ENCODE data around the gene ST3GAL5.

Gene ST3GAL5

DNA sequence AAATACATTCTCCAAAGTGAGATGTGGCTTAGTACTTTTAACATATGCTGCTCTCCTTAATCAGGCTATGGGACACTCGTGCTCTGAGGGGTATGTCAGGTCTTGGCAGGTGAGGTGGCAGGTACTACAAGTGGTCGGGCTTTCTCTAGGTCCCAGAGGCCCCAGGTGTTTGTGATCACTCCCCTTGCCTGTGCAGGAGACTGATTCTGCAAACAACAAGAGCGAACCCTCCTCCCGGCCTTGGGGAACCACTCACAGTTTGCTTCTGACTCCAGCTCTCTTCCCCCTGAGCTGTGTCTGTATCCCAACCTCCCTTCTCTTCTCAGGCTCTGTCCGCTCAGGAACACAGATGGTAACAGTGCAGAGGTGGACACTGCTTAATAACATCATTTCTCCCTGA, 86.9 kb downstream of the ST3GAL5 start:
- no peak for DNase-seq

DNA sequence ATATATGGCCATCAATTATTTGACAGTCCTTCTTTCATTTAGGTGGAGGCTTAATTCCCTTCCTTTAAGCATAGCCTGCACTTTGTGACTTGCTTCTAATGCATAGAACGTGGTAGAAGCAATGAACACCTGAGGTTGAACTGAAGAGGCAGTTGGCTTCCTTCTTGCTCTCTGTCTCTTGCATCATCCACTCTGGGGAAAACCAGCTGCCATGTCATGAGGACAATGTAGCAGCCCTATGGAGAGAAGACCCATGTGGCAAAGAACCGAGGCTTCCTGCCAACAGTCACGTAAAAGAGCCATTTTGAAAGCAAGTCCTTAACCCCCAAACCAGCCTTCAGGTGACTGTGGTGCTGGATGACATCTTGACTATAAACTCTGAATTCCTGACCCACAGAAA, 88.2 kb downstream of the ST3GAL5 start:
- no peak for DNase-seq

DNA sequence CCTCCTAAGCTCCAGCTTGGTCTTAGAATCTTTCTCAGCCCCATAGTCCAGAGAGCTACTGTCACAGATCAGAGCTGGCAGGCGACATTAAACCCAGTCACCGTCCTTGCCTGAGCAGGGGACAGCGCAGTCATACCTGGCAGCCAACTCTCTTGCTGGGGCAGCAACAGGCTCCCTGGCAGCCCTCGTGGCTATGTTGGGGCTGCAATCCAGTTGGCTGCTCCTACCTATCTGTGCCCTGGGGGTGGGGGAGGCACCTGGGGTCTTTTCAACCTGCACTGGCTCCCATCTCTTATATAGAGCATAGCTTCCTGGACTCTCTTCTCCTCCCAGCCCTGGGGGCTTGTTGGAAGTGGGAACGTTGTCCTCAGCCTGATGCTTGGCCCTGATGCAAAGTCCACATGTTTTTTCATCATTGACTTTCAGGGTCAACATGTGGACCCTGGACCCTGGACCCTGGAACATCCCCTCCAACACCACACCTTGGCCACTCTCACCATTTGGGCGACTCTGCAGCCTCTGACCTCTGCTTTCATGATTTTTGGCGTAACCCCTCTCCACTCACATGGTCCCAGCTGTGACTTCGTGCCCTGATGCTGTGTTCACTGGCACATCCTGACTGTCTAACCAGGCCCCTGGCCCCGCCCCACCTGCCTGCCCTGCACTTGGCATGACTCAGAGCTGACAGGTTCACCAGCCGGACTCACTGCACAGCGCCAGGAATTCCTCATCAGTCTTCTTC, 89.4 kb downstream of the ST3GAL5 start:
- DNase-seq = no peak

GRCh38 chr2:85797921-85798320, 90.9 kb downstream of the ST3GAL5 start:
- DNase-seq = no peak

GRCh38 chr2:85797263-85797660, 91.5 kb downstream of the ST3GAL5 start:
- no peak for DNase-seq

- DNase-seq = no peak
Measured at GRCh38 chr2:85796341-85797262, 92.2 kb downstream of the ST3GAL5 start.

DNA sequence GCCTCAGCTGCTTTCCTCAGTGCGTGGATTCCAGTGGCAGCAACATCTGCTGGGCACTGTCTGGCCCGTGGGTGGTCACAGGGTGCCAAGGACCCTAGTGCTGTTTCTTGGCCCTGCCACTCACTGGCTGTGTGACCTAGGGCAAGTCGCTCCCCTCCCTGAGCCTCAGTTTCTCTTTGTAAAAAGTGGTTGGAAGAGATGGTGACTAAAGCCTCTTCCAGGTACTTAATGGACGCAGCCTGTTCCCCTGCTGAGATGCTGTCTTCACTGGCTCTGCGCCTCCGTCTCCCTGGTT, 92.8 kb downstream of the ST3GAL5 start:
- no peak for DNase-seq

GRCh38 chr2:85795331-85796045, 93.3 kb downstream of the ST3GAL5 start:
- DNase-seq = no peak

DNA sequence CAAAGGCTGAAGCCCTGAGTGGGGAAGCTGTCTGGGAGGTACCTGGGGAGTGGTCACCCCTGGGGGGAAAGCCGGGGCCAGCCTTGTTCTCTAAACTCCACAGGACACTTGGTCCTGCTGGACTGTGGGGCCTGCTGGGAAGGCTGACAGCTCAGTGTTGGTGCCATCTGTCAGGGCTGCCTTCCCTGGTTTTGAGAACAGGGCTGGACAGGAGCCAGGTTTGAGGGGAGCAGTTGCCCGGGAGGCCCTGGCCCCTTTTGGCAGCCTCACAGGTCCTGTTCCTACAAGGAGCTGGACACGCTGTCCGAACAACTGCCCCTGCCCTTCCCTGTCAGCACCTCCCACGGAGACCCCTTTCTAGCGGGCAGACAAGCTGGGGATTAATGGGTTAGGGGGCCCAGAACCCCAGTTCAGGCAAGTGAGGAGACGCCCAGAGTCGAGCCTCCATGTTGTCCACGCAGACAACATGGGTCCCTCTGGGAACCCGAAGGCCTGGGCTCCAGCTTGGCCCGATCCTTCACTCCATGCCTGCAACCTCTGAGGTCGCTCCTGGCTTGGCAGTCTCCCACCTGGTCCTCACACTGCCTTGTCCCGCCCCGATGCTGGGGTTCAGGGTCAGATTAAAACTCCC, 94.2 kb downstream of the ST3GAL5 start:
- DNase-seq = no peak

DNA sequence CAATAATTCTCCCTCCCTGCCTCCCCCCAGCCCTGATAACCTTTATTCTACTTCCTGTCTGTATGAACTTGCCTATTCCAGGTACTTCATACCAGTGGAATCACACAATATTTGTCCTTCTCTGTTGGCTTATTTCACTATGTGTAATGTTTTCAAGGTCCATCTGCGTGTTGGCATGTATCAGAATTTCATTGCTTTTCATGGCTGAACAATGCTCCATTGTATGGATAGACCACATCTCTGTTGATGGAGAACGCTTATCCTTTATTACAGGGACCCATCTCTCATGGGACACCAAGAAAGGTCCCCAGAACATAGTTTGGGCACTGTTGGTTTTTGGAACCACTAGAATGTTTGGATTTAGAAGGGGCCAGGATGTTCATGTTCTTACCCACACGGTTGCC, 94.8 kb downstream of the ST3GAL5 start:
- DNase-seq = no peak

DNA sequence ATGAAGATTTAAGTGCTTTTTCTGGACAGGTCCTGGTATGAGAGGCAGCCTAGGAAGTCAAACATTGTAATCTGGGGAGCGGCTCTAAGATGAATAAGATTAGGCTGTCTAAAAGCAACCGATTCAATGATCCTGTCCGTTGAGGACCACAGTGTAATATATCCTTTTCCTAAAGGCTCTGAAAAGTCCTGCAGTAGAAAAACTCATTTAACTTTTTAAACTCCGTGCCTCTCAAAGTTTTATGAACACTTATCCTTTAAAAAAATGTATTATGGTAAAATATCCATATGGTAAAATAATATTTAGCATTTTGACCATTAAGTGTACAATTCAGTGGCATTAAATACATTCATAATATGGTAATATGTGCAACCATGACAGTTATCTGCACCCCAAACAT, 95.2 kb downstream of the ST3GAL5 start:
- no peak for DNase-seq

DNA sequence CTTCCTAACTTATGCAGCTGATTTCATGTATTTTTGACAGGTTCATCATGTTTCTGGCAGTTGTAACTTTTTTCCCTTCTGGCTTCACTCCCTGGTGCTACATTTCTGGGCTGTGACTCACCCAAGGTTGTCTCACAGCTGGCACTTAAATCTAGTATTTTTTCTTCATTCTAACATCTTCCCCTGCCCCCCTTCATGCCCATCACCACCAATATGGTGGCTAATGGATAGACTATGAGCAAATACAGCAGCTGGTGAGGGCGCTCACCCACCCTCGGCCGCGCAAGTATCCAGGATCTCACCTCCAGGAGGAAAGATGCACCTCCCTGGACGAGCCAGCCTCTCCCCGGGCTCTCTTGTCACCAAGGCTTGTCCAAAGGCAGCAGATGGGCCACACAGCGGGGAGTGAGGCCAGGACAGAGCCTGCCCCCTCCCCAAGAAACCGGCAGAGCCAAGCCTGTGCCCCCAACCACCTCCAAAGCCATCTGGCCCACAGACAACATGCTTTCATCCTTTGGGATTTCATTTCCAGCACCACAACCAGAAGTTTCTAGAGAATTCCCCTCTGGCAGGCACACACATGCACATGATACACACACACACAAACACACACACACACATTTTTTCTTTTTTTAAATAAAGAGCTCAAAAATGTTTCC, 95.9 kb downstream of the ST3GAL5 start:
- no peak for DNase-seq

DNA sequence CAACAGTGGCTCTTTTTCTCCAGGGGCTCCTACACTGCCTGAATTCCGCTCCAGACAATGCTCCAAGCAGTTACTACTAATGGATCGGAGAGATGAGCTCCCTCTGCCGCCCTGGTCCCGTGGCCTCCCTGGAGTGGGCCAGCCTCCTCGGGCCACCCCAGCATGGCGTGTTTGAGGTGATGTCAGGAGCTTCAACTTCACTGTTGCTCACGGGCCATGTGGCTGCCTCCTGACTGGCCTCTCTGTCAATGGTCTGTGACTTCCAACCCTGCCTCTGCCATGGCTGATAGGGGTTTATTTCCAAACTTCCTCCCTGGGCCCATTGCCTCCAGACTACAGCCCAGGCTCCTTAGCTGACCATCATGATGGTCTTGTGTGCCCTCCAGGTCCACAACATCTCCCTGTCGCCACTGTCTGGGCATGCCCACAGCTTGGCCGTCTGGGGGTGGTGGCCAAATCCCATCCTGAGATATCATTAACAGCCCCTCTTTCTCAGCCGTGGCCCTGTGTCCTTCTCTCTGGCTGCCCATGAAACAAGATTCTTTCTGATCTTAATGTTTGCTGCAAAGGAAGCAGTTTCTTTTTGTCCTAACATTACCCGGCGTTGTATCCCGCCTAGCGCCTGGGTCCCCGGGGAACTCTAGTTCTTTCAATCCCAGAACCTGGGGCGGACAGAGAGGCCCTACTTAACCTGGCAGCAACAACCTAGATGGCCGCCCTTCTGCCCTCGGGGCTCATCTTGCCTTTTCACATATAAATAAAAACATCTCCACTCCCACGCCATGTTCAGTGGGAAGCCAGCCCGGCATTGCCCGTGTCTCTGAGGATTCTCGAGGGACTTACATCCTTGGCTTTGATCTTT, 96.9 kb downstream of the ST3GAL5 start:
- DNase-seq = no peak

DNA sequence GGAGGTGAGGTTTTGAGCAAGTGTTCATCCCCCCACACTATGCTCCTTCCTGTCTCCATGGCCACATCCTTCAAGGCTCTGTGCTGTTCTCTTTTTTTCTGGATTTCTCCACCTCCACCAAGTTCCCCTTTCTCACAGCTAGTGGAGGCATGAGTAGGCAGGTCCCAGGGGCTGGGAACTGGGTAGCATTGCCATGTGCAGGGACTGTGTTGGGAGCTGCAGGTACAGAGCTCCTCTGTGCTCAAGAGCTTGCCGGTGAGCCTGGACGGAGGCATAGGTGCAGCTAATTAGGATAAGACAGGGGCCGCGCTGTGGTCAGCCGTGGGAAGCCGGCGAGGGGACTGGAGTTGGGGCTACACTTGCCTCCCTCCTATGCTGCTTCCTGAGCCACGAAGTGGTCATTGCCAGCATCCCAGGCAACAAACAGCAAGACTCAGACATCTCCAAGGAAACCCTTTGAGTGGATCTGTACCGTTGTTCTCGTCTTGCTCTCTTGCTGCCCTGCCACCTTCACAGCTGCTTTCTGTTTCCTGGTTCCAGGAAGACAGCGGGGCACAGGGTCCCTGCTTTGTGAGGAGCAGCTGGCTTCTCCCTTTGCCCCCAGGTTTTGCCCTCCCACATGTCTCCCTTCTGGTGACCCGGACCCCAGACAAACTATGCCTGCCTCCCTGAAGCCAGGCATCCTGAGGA, 98.1 kb downstream of the ST3GAL5 start:
- peak in 1 of 2 donors; percentile 20 for DNase-seq

GRCh38 chr2:85790032-85790431, 98.8 kb downstream of the ST3GAL5 start:
- DNase-seq = no peak

DNA sequence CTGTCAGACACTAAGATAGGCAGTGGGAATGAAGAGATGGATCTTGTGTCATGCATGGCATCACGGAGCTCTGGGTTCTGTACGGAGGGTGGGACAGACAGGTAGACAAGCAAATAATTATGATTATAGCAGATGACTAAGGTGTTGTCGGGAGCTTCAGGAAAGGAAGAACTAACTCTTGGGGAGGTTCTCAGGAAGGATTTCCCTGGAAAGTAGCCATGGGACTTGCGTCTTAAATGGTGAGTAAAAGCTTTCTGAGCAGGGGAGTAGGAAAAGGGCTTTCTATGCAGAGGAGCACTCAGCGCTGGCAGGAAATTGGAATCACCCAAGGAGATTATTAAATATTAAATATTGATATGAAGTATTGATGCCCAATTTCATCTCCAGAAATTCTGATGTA, 99.5 kb downstream of the ST3GAL5 start:
- DNase-seq = no peak

- DNase-seq = no peak
Measured at GRCh38 chr2:85788603-85789002, 100.2 kb downstream of the ST3GAL5 start.

- no peak for DNase-seq
Measured at GRCh38 chr2:85787981-85788340, 100.8 kb downstream of the ST3GAL5 start.

DNA sequence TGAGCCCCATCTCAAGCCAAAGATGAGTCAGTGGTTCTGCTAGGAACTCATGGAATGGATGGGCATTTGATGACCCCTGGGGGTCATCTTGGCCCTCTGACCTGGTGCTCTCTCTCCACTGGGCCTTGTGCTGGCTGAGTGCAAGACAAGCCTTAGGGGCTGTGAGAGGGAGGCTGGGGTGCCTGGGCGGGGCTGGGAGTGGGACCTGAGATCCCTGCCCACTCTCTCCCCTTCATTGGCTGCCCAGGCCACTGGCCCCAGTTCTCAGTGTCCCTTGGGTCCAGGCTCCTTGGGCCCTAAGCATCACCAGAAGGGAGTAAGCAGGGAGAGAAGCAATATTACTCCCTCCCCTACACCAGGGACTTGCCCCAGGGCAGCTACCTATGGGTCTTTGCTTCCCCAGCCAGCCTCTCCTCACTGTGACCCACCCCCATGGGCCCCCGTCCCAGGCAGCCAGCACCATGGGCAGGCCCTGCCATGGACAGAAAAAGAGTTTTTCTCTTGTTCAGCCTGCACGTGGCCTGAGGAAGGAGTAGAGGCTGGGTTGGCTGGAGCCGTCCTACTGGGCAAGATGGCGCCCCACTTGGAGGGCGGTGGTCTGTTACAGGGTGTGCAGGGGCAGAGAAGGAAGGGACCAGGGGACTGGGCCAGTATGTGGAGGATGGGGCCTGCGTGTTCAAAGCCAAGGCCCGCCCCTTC, 101.4 kb downstream of the ST3GAL5 start:
- no peak for DNase-seq
